Neural progenitor cell (in vitro differentiated cells): ENCODE results near the gene ZFAND4. TPM values are rescaled to one million over a fixed set of nuclear protein-coding genes. Genes with fewer than 3 reads are reported as not detected.

Source experiments
- DNase-seq: peaks from one replicate; pipeline ENCODE4 v3.0.0-alpha.2; 2016; ENCODE audit warnings: low spot score
- H2AFZ ChIP-seq: fragments of 200-600 bp; sonication (generic); replicated peaks from 2 replicates; pipeline ENCODE4 v1.6.1; 2016; ENCODE audit warnings: antibody characterized with exemption
- H3F3A ChIP-seq: fragments of 200-600 bp; sonication (generic); 2 replicates; pipeline ENCODE4 v1.6.1; 2016; ENCODE audit warnings: antibody characterized with exemption, low read depth
- H3K27ac ChIP-seq: fragments of 200-600 bp; sonication (generic); 2 replicates; pipeline ENCODE4 v1.5.1; 2016; ENCODE audit warnings: mild to moderate bottlenecking
- H3K27me3 ChIP-seq: fragments of 200-600 bp; sonication (generic); 2 replicates; pipeline ENCODE4 v1.6.1; 2016; ENCODE audit warnings: mild to moderate bottlenecking, moderate library complexity
- H3K36me3 ChIP-seq: fragments of 200-600 bp; sonication (generic); 2 replicates; pipeline ENCODE4 v1.5.1; 2016
- H3K4me1 ChIP-seq: fragments of 200-600 bp; sonication (generic); 2 replicates; pipeline ENCODE4 v1.6.1; 2016; ENCODE audit warnings: mixed run types
- H3K4me2 ChIP-seq: fragments of 200-600 bp; sonication (generic); 2 replicates; pipeline ENCODE4 v1.6.1; 2016
- H3K4me3 ChIP-seq: fragments of 200-600 bp; sonication (generic); 2 replicates; pipeline ENCODE4 v1.5.1; 2016
- H3K79me2 ChIP-seq: fragments of 200-600 bp; sonication (generic); 2 replicates; pipeline ENCODE4 v1.6.1; 2016; ENCODE audit warnings: low read depth
- H3K9ac ChIP-seq: fragments of 200-600 bp; sonication (generic); 2 replicates; pipeline ENCODE4 v1.6.1; 2016
- H3K9me3 ChIP-seq: fragments of 200-600 bp; sonication (generic); 2 replicates; pipeline ENCODE4 v1.5.1; 2016; ENCODE audit warnings: low read depth
- H4K20me1 ChIP-seq: fragments of 200-600 bp; sonication (generic); 2 replicates; pipeline ENCODE4 v1.6.1; 2016; ENCODE audit warnings: low read depth
- H3K27ac Mint-ChIP-seq: 3 replicates; pipeline ENCODE4 v1.8.0; 2021; ENCODE audit warnings: mixed read lengths
- H3K27me3 Mint-ChIP-seq: 2 replicates; pipeline ENCODE4 v1.8.0; 2022; ENCODE audit warnings: low read depth, mild to moderate bottlenecking, inconsistent platforms, moderate library complexity, mixed read lengths; ENCODE audit not compliant: insufficient read depth
- H3K36me3 Mint-ChIP-seq: 3 replicates; pipeline ENCODE4 v1.8.0; 2021; ENCODE audit warnings: mixed read lengths
- H3K4me1 Mint-ChIP-seq: 3 replicates; pipeline ENCODE4 v1.8.0; 2021; ENCODE audit warnings: mixed read lengths
- H3K4me3 Mint-ChIP-seq: 3 replicates; pipeline ENCODE4 v1.8.0; 2021; ENCODE audit warnings: mild to moderate bottlenecking, moderate library complexity, mixed read lengths
- H3K9me3 Mint-ChIP-seq: 3 replicates; pipeline ENCODE4 v1.8.0; 2020; ENCODE audit warnings: mixed read lengths
- CTCF ChIP-seq: fragments of 200-600 bp; sonication (generic); IDR thresholded peaks from 2 replicates; pipeline ENCODE4 v1.5.1; 2017; ENCODE audit warnings: antibody characterized with exemption, mild to moderate bottlenecking
- EZH2 ChIP-seq: fragments of 200-600 bp; sonication (generic); IDR thresholded peaks from 2 replicates; pipeline ENCODE4 v1.6.1; 2017; ENCODE audit warnings: antibody characterized with exemption, mild to moderate bottlenecking, moderate library complexity
- EZH2phosphoT487 ChIP-seq: fragments of 200-600 bp; sonication (generic); IDR thresholded peaks from 2 replicates; pipeline ENCODE4 v1.6.1; 2017; ENCODE audit warnings: antibody characterized with exemption
- total RNA-seq: library from RNA; depleted of rRNA; stranded (reverse); fragments of >200 nt; gene quantifications from 2 replicates; pipeline ENCODE4 v1.2.3, GENCODE V29; 2015; ENCODE audit warnings: low replicate concordance

The ZFAND4 gene
- total RNA-seq, 1 donor from 2014 or later, result 22.8 TPM

GRCh38 chr10:45646384-45647050 is 26.1 kb downstream of the ZFAND4 start:
- Histone ChIP-seq H3K4me1 (no peaks in the 10 kb centered on the region), H3F3A (no peaks in the 10 kb centered on the region), H3K79me2 (peaks cover 4% of the 10 kb centered on the region), H3K9ac (no peak overlapping the region), H4K20me1 (no peaks in the 10 kb centered on the region), H3K4me3 (no peak overlapping the region), H2AFZ (no peak overlapping the region), H3K27ac (no peak overlapping the region), H3K9me3 (no peaks in the 10 kb centered on the region), H3K4me2 (no peak overlapping the region), H3K27me3 (no peaks in the 10 kb centered on the region), H3K36me3 (no peaks in the 10 kb centered on the region)
- no peaks in the 10 kb centered on the region for H3K9me3 Mint-ChIP-seq
- no peak for TF ChIP-seq EZH2phosphoT487
- no peak for TF ChIP-seq CTCF
- no peak for TF ChIP-seq EZH2
- H3K4me1 Mint-ChIP-seq, result no peaks in the 10 kb centered on the region
- no peak overlapping the region for H3K4me3 Mint-ChIP-seq
- peaks cover 3% of the 10 kb centered on the region for H3K36me3 Mint-ChIP-seq
- peaks cover 2% of the 10 kb centered on the region for H3K27me3 Mint-ChIP-seq
- no peak overlapping the region for H3K27ac Mint-ChIP-seq
- DNase-seq, result no peak

GRCh38 chr10:45644527-45644926 is 28.0 kb downstream of the ZFAND4 start:
- H3K4me3 Mint-ChIP-seq, result no peak overlapping the region
- Histone ChIP-seq H4K20me1 (no peaks in the 10 kb centered on the region), H3K4me2 (no peak overlapping the region), H3K4me3 (no peak overlapping the region), H3K36me3 (no peaks in the 10 kb centered on the region), H3F3A (no peaks in the 10 kb centered on the region), H3K9ac (no peak overlapping the region), H3K4me1 (no peaks in the 10 kb centered on the region), H3K9me3 (no peaks in the 10 kb centered on the region), H2AFZ (no peak overlapping the region), H3K27ac (no peak overlapping the region), H3K27me3 (no peaks in the 10 kb centered on the region), H3K79me2 (no peaks in the 10 kb centered on the region)
- no peaks in the 10 kb centered on the region for H3K4me1 Mint-ChIP-seq
- H3K36me3 Mint-ChIP-seq, result peaks cover 3% of the 10 kb centered on the region
- TF ChIP-seq EZH2 (no peak), CTCF (no peak), EZH2phosphoT487 (no peak)
- H3K9me3 Mint-ChIP-seq, result no peaks in the 10 kb centered on the region
- peaks cover 2% of the 10 kb centered on the region for H3K27me3 Mint-ChIP-seq
- no peak for DNase-seq
- H3K27ac Mint-ChIP-seq, result no peak overlapping the region

- Histone ChIP-seq H3F3A (no peaks in the 10 kb centered on the region), H2AFZ (no peak overlapping the region), H3K4me1 (no peaks in the 10 kb centered on the region), H3K4me3 (no peak overlapping the region), H3K79me2 (no peaks in the 10 kb centered on the region), H3K9ac (no peak overlapping the region), H4K20me1 (no peaks in the 10 kb centered on the region), H3K9me3 (no peaks in the 10 kb centered on the region), H3K4me2 (no peak overlapping the region), H3K36me3 (peaks cover 3% of the 10 kb centered on the region), H3K27ac (no peak overlapping the region), H3K27me3 (no peaks in the 10 kb centered on the region)
- Mint-ChIP-seq H3K9me3 (no peaks in the 10 kb centered on the region), H3K36me3 (peaks cover 11% of the 10 kb centered on the region), H3K27ac (no peak overlapping the region), H3K4me1 (no peaks in the 10 kb centered on the region), H3K27me3 (no peaks in the 10 kb centered on the region), H3K4me3 (no peak overlapping the region)
- no peak for TF ChIP-seq EZH2phosphoT487
- no peak for TF ChIP-seq CTCF
- TF ChIP-seq EZH2, result no peak
- DNase-seq, result no peak
Measured at GRCh38 chr10:45640941-45641340, 31.6 kb downstream of the ZFAND4 start.
